Spinal cord (tissue), 10 donors: ENCODE results near the gene PRKCA. TPM values are rescaled to one million over a fixed set of nuclear protein-coding genes. Genes with fewer than 3 reads are reported as not detected.

Experiments
- DNase-seq, 6 donors: peaks; one replicate each; pipeline versions ENCODE4 v3.0.0 to v3.0.0-alpha.2; 2013 to 2015; ENCODE audit warnings: low spot score in 6 of 6, low read depth in 4 of 6
- H3K27ac ChIP-seq: one replicate; pipeline ENCODE4 v1.5.1; 2013; ENCODE audit warnings: low read depth, low read length, control low read depth
- H3K27me3 ChIP-seq: one replicate; pipeline ENCODE4 v1.6.1; 2013; ENCODE audit warnings: low read length; ENCODE audit not compliant: control insufficient read depth, insufficient read depth
- H3K36me3 ChIP-seq: one replicate; pipeline ENCODE4 v1.6.1; 2013; ENCODE audit warnings: low read length; ENCODE audit not compliant: control insufficient read depth, insufficient read depth
- H3K4me1 ChIP-seq: one replicate; pipeline ENCODE4 v1.6.1; 2013; ENCODE audit warnings: low read length; ENCODE audit not compliant: control insufficient read depth, insufficient read depth
- H3K4me3 ChIP-seq: one replicate; pipeline ENCODE4 v1.5.1; 2013; ENCODE audit warnings: low read depth, low read length, control low read depth
- H3K9me3 ChIP-seq: one replicate; pipeline ENCODE4 v1.6.1; 2013; ENCODE audit warnings: low read length; ENCODE audit not compliant: control insufficient read depth, insufficient read depth
- WGBS: methylation state at CpG from one replicate; pipeline ENCODE4 v1.1.5; 2013; ENCODE audit warnings: missing lambda C conversion rate; ENCODE audit not compliant: insufficient coverage; 5-methylcytosine and 5-hydroxymethylcytosine counted together
- polyA plus RNA-seq, 2 donors: library from polyadenylated mRNA; unstranded; fragments of 120-200 nt; gene quantifications; one replicate each; pipeline ENCODE4 v1.2.1, GENCODE V29; 2013; ENCODE audit not compliant: insufficient read length in 2 of 2
- total RNA-seq, 2 donors: library from RNA; depleted of rRNA in 1 of 2; stranded (reverse); fragments of 120-200 nt in 1 of 2; fragments of >200 nt in 1 of 2; gene quantifications; one replicate each; pipeline versions ENCODE4 v1.2.3 to v1.2.4, GENCODE V29; 2013 to 2014
- donor health status: healthy.

The PRKCA gene
- total and polyA plus RNA-seq, 4 donors: 42.4 to 51.3 (median 48.2) TPM

- Histone ChIP-seq H3K9me3 (no peaks in the 10 kb centered on the region), H3K4me3 (no peak overlapping the region), H3K27ac (no peak overlapping the region), H3K36me3 (no peaks in the 10 kb centered on the region), H3K4me1 (peaks cover 5% of the 10 kb centered on the region), H3K27me3 (no peaks in the 10 kb centered on the region)
- DNase-seq: no peak
- 96% methylated on average over 7 of the region's 7 CpGs for WGBS
These were observed 250.0 kb downstream of the PRKCA start for GRCh38 chr17:66552371-66552770.

- Histone ChIP-seq H3K4me3 (no peak overlapping the region), H3K4me1 (no peaks in the 10 kb centered on the region), H3K27me3 (no peaks in the 10 kb centered on the region), H3K36me3 (peaks cover 1% of the 10 kb centered on the region), H3K9me3 (no peaks in the 10 kb centered on the region), H3K27ac (no peak overlapping the region)
- WGBS: no CpG with 5 or more reads among the region's 2 CpGs
- DNase-seq: no peak
These were observed 253.2 kb downstream of the PRKCA start for GRCh38 chr17:66555605-66556004.

- Histone ChIP-seq H3K4me1 (no peaks in the 10 kb centered on the region), H3K9me3 (peaks cover 2% of the 10 kb centered on the region), H3K27ac (no peak overlapping the region), H3K27me3 (no peaks in the 10 kb centered on the region), H3K36me3 (peaks cover 3% of the 10 kb centered on the region), H3K4me3 (no peak overlapping the region)
- no CpG with 5 or more reads among the region's 3 CpGs for WGBS
- DNase-seq: no peak
These were observed 254.8 kb downstream of the PRKCA start for GRCh38 chr17:66557200-66557599.

- H3K9me3 ChIP-seq: peaks cover 2% of the 10 kb centered on the region
- DNase-seq: no peak
These were observed 255.5 kb downstream of the PRKCA start for GRCh38 chr17:66557886-66558285.

GRCh38 chr17:66560691-66561090 lies 258.3 kb downstream of the PRKCA start:
- H3K4me1 ChIP-seq: peaks cover 5% of the 10 kb centered on the region
- peaks cover 2% of the 10 kb centered on the region for H3K9me3 ChIP-seq
- no peaks in the 10 kb centered on the region for H3K27me3 ChIP-seq
- H3K4me3 ChIP-seq: no peak overlapping the region
- no peak for DNase-seq
- peaks cover 3% of the 10 kb centered on the region for H3K36me3 ChIP-seq
- H3K27ac ChIP-seq: no peak overlapping the region
- WGBS: 93% methylated on average over 5 of the region's 7 CpGs

More at GRCh38 chr17:66557886-66558285, 255.5 kb downstream of the PRKCA start:
- Histone ChIP-seq H3K4me3 (no peak overlapping the region), H3K36me3 (peaks cover 3% of the 10 kb centered on the region), H3K27me3 (no peaks in the 10 kb centered on the region), H3K27ac (no peak overlapping the region), H3K4me1 (no peaks in the 10 kb centered on the region)
- 74% methylated on average over 5 of the region's 8 CpGs for WGBS

GRCh38 chr17:66562119-66562518 lies 259.7 kb downstream of the PRKCA start:
- H3K27me3 ChIP-seq: no peaks in the 10 kb centered on the region
- peaks cover 6% of the 10 kb centered on the region for H3K4me1 ChIP-seq
- peaks cover 2% of the 10 kb centered on the region for H3K9me3 ChIP-seq
- no peak overlapping the region for H3K27ac ChIP-seq
- DNase-seq: no peak
- peaks cover 3% of the 10 kb centered on the region for H3K36me3 ChIP-seq
- no peak overlapping the region for H3K4me3 ChIP-seq

- peaks cover 2% of the 10 kb centered on the region for H3K9me3 ChIP-seq
- 67% methylated on average over 3 of the region's 4 CpGs for WGBS
- H3K4me1 ChIP-seq: peaks cover 8% of the 10 kb centered on the region
- peak overlapping the region; percentile 44 for H3K27ac ChIP-seq
- H3K36me3 ChIP-seq: peaks cover 3% of the 10 kb centered on the region
- no peak overlapping the region for H3K4me3 ChIP-seq
- H3K27me3 ChIP-seq: no peaks in the 10 kb centered on the region
- peak in 1 of 6 donors; percentile 28 for DNase-seq
These were observed 262.6 kb downstream of the PRKCA start for GRCh38 chr17:66564992-66565465.

- Histone ChIP-seq H3K4me1 (peaks cover 8% of the 10 kb centered on the region), H3K36me3 (no peaks in the 10 kb centered on the region), H3K4me3 (no peak overlapping the region), H3K27ac (no peak overlapping the region), H3K9me3 (no peaks in the 10 kb centered on the region), H3K27me3 (no peaks in the 10 kb centered on the region)
- 59% methylated on average over 9 of the region's 15 CpGs for WGBS
- DNase-seq: peak; percentile 47 to 89 (median 58)
These were observed 265.1 kb downstream of the PRKCA start for GRCh38 chr17:66567234-66568170.

GRCh38 chr17:66569572-66569971 lies 267.2 kb downstream of the PRKCA start:
- Histone ChIP-seq H3K9me3 (no peaks in the 10 kb centered on the region), H3K27ac (no peak overlapping the region), H3K27me3 (no peaks in the 10 kb centered on the region), H3K4me3 (no peak overlapping the region), H3K36me3 (no peaks in the 10 kb centered on the region), H3K4me1 (peaks cover 8% of the 10 kb centered on the region)
- WGBS: no CpG with 5 or more reads among the region's 2 CpGs
- no peak for DNase-seq
